ENCODE measurements around the gene DGKD.

The DGKD gene

GRCh38 chr2:233399306-233400225 lies 45.3 kb downstream of the DGKD start:
- ATAC-seq = 0 out of 3 replicates have a peak, but pooled peaks have one; percentile 20
- TF ChIP-seq ESRRG (CRISPR knock-in tag; IDR thresholded peaks at IDR 0.05) (no peak), GLIS3 (CRISPR knock-in tag; IDR thresholded peaks at IDR 0.05) (no peak), SNAI2 (CRISPR knock-in tag; IDR thresholded peaks at IDR 0.05) (no peak), TSHZ2 (CRISPR knock-in tag; IDR thresholded peaks at IDR 0.05) (no peak), RARB (CRISPR knock-in tag; IDR thresholded peaks at IDR 0.05) (no peak), ISL1 (CRISPR knock-in tag; IDR thresholded peaks at IDR 0.05) (no peak), PATZ1 (CRISPR knock-in tag; IDR thresholded peaks at IDR 0.05; ENCODE audit: borderline replicate concordance) (no peak), OSR1 (CRISPR knock-in tag; IDR thresholded peaks at IDR 0.05) (no peak), ARNTL (CRISPR knock-in tag; IDR thresholded peaks at IDR 0.05; ENCODE audit: borderline replicate concordance, low read depth) (no peak), ZNF70 (CRISPR knock-in tag; IDR thresholded peaks at IDR 0.05) (no peak), CSDC2 (CRISPR knock-in tag; IDR thresholded peaks at IDR 0.05) (no peak), TCF4 (CRISPR knock-in tag; IDR thresholded peaks at IDR 0.05; ENCODE audit: borderline replicate concordance) (no peak), TOX (CRISPR knock-in tag; IDR thresholded peaks at IDR 0.05; ENCODE audit: borderline replicate concordance) (no peak), BACH2 (CRISPR knock-in tag; IDR thresholded peaks at IDR 0.05; ENCODE audit: borderline replicate concordance) (no peak), ZFP3 (CRISPR knock-in tag; IDR thresholded peaks at IDR 0.05) (no peak)
- TF ChIP-seq, protein P1, sequence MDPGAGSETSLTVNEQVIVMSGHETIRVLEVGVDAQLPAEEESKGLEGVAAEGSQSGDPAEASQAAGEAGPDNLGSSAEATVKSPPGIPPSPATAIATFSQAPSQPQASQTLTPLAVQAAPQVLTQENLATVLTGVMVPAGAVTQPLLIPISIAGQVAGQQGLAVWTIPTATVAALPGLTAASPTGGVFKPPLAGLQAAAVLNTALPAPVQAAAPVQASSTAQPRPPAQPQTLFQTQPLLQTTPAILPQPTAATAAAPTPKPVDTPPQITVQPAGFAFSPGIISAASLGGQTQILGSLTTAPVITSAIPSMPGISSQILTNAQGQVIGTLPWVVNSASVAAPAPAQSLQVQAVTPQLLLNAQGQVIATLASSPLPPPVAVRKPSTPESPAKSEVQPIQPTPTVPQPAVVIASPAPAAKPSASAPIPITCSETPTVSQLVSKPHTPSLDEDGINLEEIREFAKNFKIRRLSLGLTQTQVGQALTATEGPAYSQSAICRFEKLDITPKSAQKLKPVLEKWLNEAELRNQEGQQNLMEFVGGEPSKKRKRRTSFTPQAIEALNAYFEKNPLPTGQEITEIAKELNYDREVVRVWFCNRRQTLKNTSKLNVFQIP (CRISPR knock-in tag; IDR thresholded peaks at IDR 0.05; ENCODE audit: borderline replicate concordance, low read depth) = no peak
- TF ChIP-seq, protein P2, sequence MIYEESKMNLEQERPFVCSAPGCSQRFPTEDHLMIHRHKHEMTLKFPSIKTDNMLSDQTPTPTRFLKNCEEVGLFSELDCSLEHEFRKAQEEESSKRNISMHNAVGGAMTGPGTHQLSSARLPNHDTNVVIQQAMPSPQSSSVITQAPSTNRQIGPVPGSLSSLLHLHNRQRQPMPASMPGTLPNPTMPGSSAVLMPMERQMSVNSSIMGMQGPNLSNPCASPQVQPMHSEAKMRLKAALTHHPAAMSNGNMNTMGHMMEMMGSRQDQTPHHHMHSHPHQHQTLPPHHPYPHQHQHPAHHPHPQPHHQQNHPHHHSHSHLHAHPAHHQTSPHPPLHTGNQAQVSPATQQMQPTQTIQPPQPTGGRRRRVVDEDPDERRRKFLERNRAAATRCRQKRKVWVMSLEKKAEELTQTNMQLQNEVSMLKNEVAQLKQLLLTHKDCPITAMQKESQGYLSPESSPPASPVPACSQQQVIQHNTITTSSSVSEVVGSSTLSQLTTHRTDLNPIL (CRISPR knock-in tag; IDR thresholded peaks at IDR 0.05; ENCODE audit: low read depth) = no peak

DNA sequence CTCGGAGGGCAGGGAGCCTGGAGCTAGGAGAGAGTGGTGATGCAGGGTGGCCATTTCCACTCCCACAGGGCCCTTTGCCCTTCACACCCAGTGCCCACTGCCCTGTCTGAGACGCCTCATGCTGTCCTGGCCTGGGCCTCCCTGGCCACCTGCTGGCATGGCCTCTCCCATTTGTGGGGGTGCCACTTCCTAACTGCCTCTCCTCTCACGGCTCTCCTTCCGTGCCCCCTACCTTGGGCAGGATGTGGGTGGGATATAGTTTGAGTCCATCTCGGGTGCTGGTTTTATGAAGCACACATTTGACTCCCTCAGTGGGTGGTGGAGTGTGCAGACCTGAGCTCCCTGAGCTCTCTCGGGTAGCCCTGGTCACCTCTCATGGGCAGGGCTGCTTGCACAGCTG lies 46.0 kb downstream of the DGKD start:
- ATAC-seq = no peak
- no peak for TF ChIP-seq CSDC2 (CRISPR knock-in tag; IDR thresholded peaks at IDR 0.05)

DNA sequence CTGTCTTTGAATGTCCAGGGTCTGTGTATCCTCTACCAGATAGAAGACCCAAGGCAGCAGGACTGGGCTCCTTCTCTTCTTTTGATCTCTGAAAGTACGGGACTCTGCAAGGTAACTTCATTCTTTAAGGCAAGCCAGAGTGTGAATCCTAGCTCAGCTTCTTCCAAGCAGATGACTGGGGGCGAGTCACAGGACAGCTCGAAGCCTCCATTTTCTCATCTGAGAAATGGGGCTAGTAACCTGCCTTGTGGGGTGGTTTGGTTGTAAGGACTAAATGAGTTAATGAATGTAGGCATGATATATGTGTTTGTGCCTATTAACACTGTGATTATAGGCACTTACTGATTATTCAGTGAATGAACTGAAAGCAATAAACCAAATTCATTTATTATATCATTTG lies 46.7 kb downstream of the DGKD start:
- TF ChIP-seq GLIS3 (CRISPR knock-in tag; IDR thresholded peaks at IDR 0.05) (no peak), CSRNP3 (CRISPR knock-in tag; IDR thresholded peaks at IDR 0.05) (no peak), TOX (CRISPR knock-in tag; IDR thresholded peaks at IDR 0.05; ENCODE audit: borderline replicate concordance) (no peak), PPARA (CRISPR knock-in tag; IDR thresholded peaks at IDR 0.05; ENCODE audit: borderline replicate concordance) (no peak), CSDC2 (CRISPR knock-in tag; IDR thresholded peaks at IDR 0.05) (no peak), PATZ1 (CRISPR knock-in tag; IDR thresholded peaks at IDR 0.05; ENCODE audit: borderline replicate concordance) (no peak), ZNF8 (CRISPR knock-in tag; IDR thresholded peaks at IDR 0.05) (no peak), OSR1 (CRISPR knock-in tag; IDR thresholded peaks at IDR 0.05) (no peak)
- ATAC-seq = no peak

Measured in SK-N-SH treated with all-trans-retinoic acid at 6 μM for 48 hours (cell line).